ENCODE data around the gene LCE1C. TPM values are rescaled to one million over a fixed set of nuclear protein-coding genes. Genes with fewer than 3 reads are reported as not detected.

Gene LCE1C
- total and polyA plus RNA-seq, 2 of the 4 experiments (the other 2 are of a cell fraction), result not detected

GRCh38 chr1:152836870-152837269 is 30.4 kb upstream of the LCE1C start:
- Histone ChIP-seq H2AFZ (replicated peaks; ENCODE audit: low read length, poor library complexity) (no peak overlapping the region), H3K18ac (ENCODE audit: low read depth, low read length) (no peak overlapping the region), H2BK20ac (ENCODE audit: low read depth, low read length) (no peak overlapping the region), H3K9me1 (ENCODE audit: insufficient read depth, low read length) (no peaks in the 10 kb centered on the region), H3K4me3 (ENCODE audit: insufficient read depth, low read depth, low read length) (no peak overlapping the region), H2BK120ac (ENCODE audit: low read depth, low read length) (no peak overlapping the region), H2BK5ac (ENCODE audit: low read depth, low read length, poor library complexity, severe bottlenecking) (no peak overlapping the region), H3K9ac (ENCODE audit: low read depth, low read length) (no peak overlapping the region), H2BK15ac (ENCODE audit: low read depth, low read length) (no peak overlapping the region), H4K91ac (ENCODE audit: insufficient read depth, low read depth, low read length) (no peak overlapping the region), H3K4me1 (ENCODE audit: control insufficient read depth, insufficient read depth, low read length) (no peaks in the 10 kb centered on the region), H2AK5ac (ENCODE audit: low read depth, low read length) (no peak overlapping the region), H3K36me3 (ENCODE audit: control insufficient read depth, insufficient read depth, low read length) (no peaks in the 10 kb centered on the region), H3K56ac (ENCODE audit: extremely low read depth, insufficient read depth, low read length) (no peak overlapping the region), H3K27me3 (ENCODE audit: control insufficient read depth, insufficient read depth, low read length) (no peaks in the 10 kb centered on the region), H4K20me1 (ENCODE audit: insufficient read depth, low read length) (no peaks in the 10 kb centered on the region), H2AK9ac (replicated peaks; ENCODE audit: low read depth, low read length, poor library complexity) (no peak overlapping the region), H3K14ac (replicated peaks; ENCODE audit: low read depth, low read length) (no peak overlapping the region), H4K5ac (ENCODE audit: low read depth, low read length) (no peak overlapping the region), H3K4me2 (ENCODE audit: low read depth, low read length) (no peak overlapping the region), H3K79me1 (ENCODE audit: low read depth in 1 of 2, low read length in 2 of 2) (no peaks in the 10 kb centered on the region), H4K8ac (ENCODE audit: low read depth in 2 of 2, low read length in 2 of 2) (no peak overlapping the region), H3K27ac (ENCODE audit: insufficient read depth, low read length) (no peak overlapping the region), H3K23ac (ENCODE audit: low read depth, low read length) (no peak overlapping the region), H3K4ac (ENCODE audit: low read depth, low read length) (no peak overlapping the region), H3K9me3 (ENCODE audit: control insufficient read depth, insufficient read depth, low read length) (no peaks in the 10 kb centered on the region)
- ATAC-seq (ENCODE audit: low read depth) (no peak), DNase-seq (no peak)
- TF ChIP-seq RCOR1 (IDR thresholded peaks at IDR 0.05; ENCODE audit: insufficient replicate concordance, low read length) (no peak), MAZ (IDR thresholded peaks at IDR 0.05; ENCODE audit: borderline replicate concordance, low read depth, low read length) (no peak), CEBPB (IDR thresholded peaks at IDR 0.05; ENCODE audit: low read depth, low read length) (no peak), CTCF (conservative IDR thresholded peaks at IDR 0.05; ENCODE audit: low read depth, low read length) (no peak), FOS (IDR thresholded peaks at IDR 0.05; ENCODE audit: low read depth, low read length) (no peak), MXI1 (IDR thresholded peaks at IDR 0.05; ENCODE audit: borderline replicate concordance, low read depth, low read length) (no peak), MAFK (IDR thresholded peaks at IDR 0.05; ENCODE audit: low read depth, low read length) (no peak), CHD1 (IDR thresholded peaks at IDR 0.05; ENCODE audit: low read depth, low read length) (no peak), RFX5 (IDR thresholded peaks at IDR 0.05; ENCODE audit: low read depth, low read length) (no peak), ELK1 (IDR thresholded peaks at IDR 0.05; ENCODE audit: borderline replicate concordance, low read depth, low read length) (no peak)
- in situ Hi-C loops (cut with MboI; ENCODE audit: low sequenced_read_pairs) (no loop called here), intact Hi-C loops (cut with micrococcal nuclease) (no loop called here), dilution Hi-C loops (cut with HindIII; ENCODE audit: low sequenced_read_pairs, unreplicated experiment) (no loop called here)
- no TSS peak for BruUV-seq (replicated peaks)
- POLR2A ChIA-PET (ENCODE audit: unreplicated experiment), result no interaction called here
- 20% methylated on average over 1 of the region's 2 CpGs; no CpG with 5 or more reads in 1 of the 2 experiments for WGBS, 2 experiments (ENCODE audit: extremely low coverage in 2 of 2, insufficient read length in 1 of 2)
- CTCF ChIA-PET, result interaction anchor here (1.1 kb wide), 1 partner anchor 11 kb away, joined by 3 read pairs; no protein-coding TSS in a partner anchor

Data from IMR-90 (cell line).